NCI-H2107 (cell line): ENCODE measurements around the gene REG3A.

Source experiments
- DNase-seq: peaks from one replicate; lab custom pipeline; 2025; lab: John Stamatoyannopoulos, UW

Gene REG3A

DNA sequence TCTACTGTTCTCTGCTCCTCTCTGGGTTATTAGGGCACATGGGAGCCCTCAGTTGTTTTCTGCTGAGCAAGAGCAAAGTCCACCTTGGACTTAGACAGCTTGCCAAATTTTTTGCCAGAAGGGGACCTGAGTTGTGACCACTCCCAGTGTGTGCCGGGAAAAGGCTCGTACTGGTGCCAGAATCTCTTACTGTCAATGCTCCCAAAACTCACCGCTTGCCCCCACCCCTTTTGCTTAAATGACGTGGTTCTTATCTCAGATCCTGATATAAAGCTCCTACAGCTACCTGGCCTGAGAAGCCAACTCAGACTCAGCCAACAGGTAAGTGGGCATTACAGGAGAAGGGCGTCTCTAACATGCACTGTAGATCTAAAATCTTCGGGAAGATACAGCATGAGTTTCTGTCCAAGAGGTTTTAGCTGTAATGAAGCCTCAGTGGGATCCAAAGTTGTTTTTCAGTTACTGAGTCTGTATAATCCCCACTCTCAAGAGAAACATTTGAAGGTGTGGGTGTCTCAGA lies 39.3 kb downstream of the REG3A start, which contains the start of gene REG1A:
REG1A (plus strand) TSS at position 295 of the 520 bp plus-strand sequence. CDS start 374 bp downstream, outside the sequence.
- no peak for DNase-seq

DNA sequence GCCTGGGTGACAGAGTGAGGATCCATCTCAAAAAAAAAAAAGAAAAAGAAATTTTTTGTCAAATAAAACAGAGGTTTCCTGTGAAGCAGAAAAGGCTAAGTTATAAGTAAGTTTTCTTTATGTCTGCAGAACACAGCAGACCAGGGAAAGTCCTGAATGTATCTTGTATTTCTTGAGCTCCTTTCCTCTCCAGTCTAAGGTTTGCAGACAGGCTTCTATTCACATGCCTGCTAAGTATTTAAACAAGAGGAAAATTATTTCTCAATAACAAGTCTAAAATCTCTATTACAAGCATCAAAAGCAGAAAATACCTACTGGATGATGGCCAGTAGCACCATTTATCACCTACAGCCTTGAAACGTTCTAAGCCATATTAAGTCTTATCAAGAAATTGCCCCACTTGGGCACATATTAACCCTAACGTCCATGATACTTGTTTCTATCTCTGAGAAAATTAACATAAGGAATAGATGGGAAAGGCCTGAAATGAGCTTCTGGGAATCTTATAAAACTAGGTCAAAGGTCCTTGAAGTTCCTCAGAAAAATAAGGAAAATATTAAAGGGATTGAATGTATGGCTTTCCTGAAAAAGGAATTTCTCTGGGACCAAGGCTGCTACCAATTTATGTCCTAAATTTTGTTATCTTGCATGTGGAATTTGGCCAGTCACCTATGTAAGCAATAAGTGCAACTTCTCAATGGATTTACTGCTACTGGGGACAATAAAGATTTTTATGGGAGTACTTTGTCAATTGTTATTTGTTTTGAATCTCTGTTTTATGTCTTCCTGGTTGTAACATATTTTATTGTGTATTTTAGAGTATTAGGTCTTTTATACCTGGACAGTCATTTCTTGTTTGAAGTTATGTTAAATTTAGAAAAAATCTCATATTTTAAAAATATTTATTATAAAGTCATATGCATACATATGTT lies 42.3 kb downstream of the REG3A start:
- DNase-seq = no peak

DNA sequence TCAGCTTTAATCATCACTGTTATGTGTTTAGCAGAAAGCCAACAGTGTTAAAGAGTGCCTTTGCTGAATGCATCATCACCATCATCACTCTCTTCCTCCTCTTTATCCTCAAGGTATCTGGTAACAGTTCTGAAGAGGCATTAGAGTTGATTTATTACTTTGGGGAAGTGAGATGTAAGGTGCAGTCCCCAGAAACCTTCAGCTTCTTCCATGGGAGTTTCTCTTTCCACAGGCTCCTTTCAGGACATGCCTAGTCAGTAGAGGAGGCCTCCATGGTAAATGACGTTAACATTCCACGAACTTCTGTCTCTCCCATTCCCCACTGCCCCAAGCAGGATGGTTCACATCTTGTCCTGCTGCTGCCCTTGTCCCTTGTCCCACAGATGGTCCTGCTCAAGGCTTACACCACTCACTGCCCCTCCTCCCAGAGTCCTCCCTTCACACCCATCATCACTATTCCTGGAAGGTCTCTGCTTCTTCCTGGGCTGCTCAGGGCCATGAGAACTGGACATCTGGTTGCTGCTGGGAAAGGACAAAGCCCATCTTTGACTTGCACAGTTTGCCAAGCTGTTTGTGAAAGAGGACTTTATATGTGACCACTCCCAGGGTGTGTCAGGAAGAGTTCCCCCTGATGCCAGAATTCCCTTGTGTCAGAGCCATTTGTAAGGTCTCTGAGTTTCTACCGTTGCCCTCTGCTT lies 44.6 kb downstream of the REG3A start:
- DNase-seq = no peak

DNA sequence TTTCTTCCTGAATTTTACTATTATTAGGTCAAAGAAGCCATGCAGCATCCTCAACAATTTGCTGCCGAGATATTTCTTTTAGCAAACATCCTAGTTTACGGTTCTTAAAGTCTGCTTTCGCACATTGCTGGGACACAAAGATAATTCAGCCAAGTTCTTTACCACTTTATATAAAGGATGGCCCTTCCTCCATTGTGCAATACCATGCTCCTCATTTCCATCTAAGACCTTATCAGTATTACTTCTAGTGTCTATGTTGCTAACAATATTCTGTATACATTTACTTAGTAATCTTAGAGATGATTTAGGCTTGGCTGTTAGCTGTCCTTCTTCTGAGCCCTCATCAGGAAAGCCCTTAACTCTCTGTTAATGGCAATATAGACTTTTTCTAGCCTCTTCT lies 47.3 kb downstream of the REG3A start:
- DNase-seq = no peak
